Fibroblast of lung (primary cell): ENCODE results near the gene RIT1.

Source experiments
- EZH2 ChIP-seq: IDR thresholded peaks from 2 replicates; pipeline ENCODE4 v1.5.1; 2012; ENCODE audit warnings: low read length, control low read depth, mild to moderate bottlenecking; ENCODE audit errors: missing control alignments
- TF ChIP-seq, protein P1 (sequence below), 2 donors: IDR thresholded peaks in 1 of 2; conservative IDR thresholded peaks in 1 of 2; 1 replicate in 1 of 2; 2 replicates in 1 of 2; pipeline ENCODE4 v1.5.1; 2011 to 2012; ENCODE audit warnings: low read length in 2 of 2, control low read depth in 1 of 2, inconsistent platforms in 1 of 2, low read depth in 1 of 2, mild to moderate bottlenecking in 1 of 2

GRCh38 chr1:155871390-155871789, 39.8 kb downstream of the RIT1 start:
- TF ChIP-seq, protein P1, sequence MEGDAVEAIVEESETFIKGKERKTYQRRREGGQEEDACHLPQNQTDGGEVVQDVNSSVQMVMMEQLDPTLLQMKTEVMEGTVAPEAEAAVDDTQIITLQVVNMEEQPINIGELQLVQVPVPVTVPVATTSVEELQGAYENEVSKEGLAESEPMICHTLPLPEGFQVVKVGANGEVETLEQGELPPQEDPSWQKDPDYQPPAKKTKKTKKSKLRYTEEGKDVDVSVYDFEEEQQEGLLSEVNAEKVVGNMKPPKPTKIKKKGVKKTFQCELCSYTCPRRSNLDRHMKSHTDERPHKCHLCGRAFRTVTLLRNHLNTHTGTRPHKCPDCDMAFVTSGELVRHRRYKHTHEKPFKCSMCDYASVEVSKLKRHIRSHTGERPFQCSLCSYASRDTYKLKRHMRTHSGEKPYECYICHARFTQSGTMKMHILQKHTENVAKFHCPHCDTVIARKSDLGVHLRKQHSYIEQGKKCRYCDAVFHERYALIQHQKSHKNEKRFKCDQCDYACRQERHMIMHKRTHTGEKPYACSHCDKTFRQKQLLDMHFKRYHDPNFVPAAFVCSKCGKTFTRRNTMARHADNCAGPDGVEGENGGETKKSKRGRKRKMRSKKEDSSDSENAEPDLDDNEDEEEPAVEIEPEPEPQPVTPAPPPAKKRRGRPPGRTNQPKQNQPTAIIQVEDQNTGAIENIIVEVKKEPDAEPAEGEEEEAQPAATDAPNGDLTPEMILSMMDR (conservative IDR thresholded peaks at IDR 0.05 in 1 of 2, IDR thresholded peaks at IDR 0.05 in 1 of 2; ENCODE audit: low read depth in 1 of 2, low read length in 2 of 2) = no peak
- TF ChIP-seq EZH2 = no peak
